ENCODE results near the gene DDX6. TPM values are rescaled to one million over a fixed set of nuclear protein-coding genes. Genes with fewer than 3 reads are reported as not detected.
"Not testable (repeated sequence)": the region's sequence is repeated elsewhere in the genome, so short reads cannot be mapped to it uniquely, and the experiment has no call there.

The DDX6 gene
- total and polyA plus RNA-seq, 2 donors (not counting 3 experiments of a cell fraction or from before 2014, with no cell fraction given): 19.1 to 138 TPM

GRCh38 chr11:118827118-118827517, 36.2 kb upstream of the DDX6 start:
- intact Hi-C loops (cut with micrococcal nuclease) (no loop called here), dilution Hi-C loops (cut with MboI; ENCODE audit: extremely low pct_ligation_motif_present, low sequenced_read_pairs) (no loop called here)
- no peaks in the 10 kb centered on the region for H3K9me1 ChIP-seq (replicated peaks; ENCODE audit: control insufficient read depth, extremely low read depth, insufficient read depth, low read length)
- no peaks in the 10 kb centered on the region for H3K4me1 ChIP-seq (ENCODE audit: control insufficient read depth, extremely low read depth, insufficient read depth, low read length)
- H3K9me3 ChIP-seq (replicated peaks; ENCODE audit: control insufficient read depth, insufficient read depth, low read length): no peaks in the 10 kb centered on the region
- no peaks in the 10 kb centered on the region for H3K36me3 ChIP-seq (ENCODE audit: control insufficient read depth in 2 of 2, extremely low read depth in 1 of 2, insufficient read depth in 2 of 2, low read length in 2 of 2)
- no peaks in the 10 kb centered on the region for H4K20me1 ChIP-seq (replicated peaks; ENCODE audit: control insufficient read depth, extremely low read depth, insufficient read depth, low read length)
- H3K27me3 ChIP-seq (ENCODE audit: control insufficient read depth in 2 of 2, insufficient read depth in 2 of 2, low read length in 2 of 2): peaks cover 1 to 3% of the 10 kb centered on the region in 2 experiments
- CTCF ChIA-PET: no interaction called here
- no peak for FAIRE-seq
- no TSS peak for BruUV-seq (replicated peaks)
- TF ChIP-seq EZH2 (IDR thresholded peaks at IDR 0.05; ENCODE audit: borderline replicate concordance, low read depth, low read length, severe bottlenecking) (no peak), MYC (IDR thresholded peaks at IDR 0.05; ENCODE audit: low read depth, low read length) (no peak), CTCF (IDR thresholded peaks at IDR 0.05; ENCODE audit: extremely low read depth in 1 of 2, insufficient read depth in 1 of 2, low read depth in 1 of 2, low read length in 2 of 2) (no peak), POLR2AphosphoS5 (IDR thresholded peaks at IDR 0.05; ENCODE audit: insufficient read depth, low read depth, low read length) (no peak), MAX (IDR thresholded peaks at IDR 0.05; ENCODE audit: insufficient read depth, insufficient read length) (no peak), JUN (IDR thresholded peaks at IDR 0.05; ENCODE audit: borderline replicate concordance, insufficient read depth, insufficient read length, low read depth) (no peak), POLR2A (IDR thresholded peaks at IDR 0.05; ENCODE audit: low read depth, low read length) (no peak), GATA2 (IDR thresholded peaks at IDR 0.05; ENCODE audit: insufficient read depth, insufficient read length, low read depth, low read length) (no peak), FOS (IDR thresholded peaks at IDR 0.05; ENCODE audit: borderline replicate concordance, insufficient read depth, low read length) (no peak)
- no peak overlapping the region for H3K27ac ChIP-seq (ENCODE audit: insufficient read depth, low read depth, low read length)
- H3K4me2 ChIP-seq (ENCODE audit: insufficient read depth, low read length): no peak overlapping the region
- no peak overlapping the region for H3K4me3 ChIP-seq (replicated peaks in 1 of 3; ENCODE audit: insufficient read depth in 1 of 3, low read depth in 1 of 3, low read length in 3 of 3)
- H2AFZ ChIP-seq (ENCODE audit: low read depth, low read length): no peak overlapping the region
- H3K79me2 ChIP-seq (ENCODE audit: control insufficient read depth, insufficient read depth, low read length): no peaks in the 10 kb centered on the region
- H3K9ac ChIP-seq (replicated peaks; ENCODE audit: extremely low read depth, insufficient read depth, low read length): no peak overlapping the region
- POLR2A ChIA-PET: interaction anchor here (0.7 kb wide), 1 partner anchor 18 kb away, joined by 4 read pairs; no protein-coding TSS in a partner anchor
- no peak for DNase-seq (ENCODE audit: low read depth, low spot score)

GRCh38 chr11:118822936-118823510, 32.1 kb upstream of the DDX6 start:
- dilution Hi-C loops (cut with MboI; ENCODE audit: extremely low pct_ligation_motif_present, low sequenced_read_pairs): not testable (repeated sequence)

More at GRCh38 chr11:118822936-118823510, 32.1 kb upstream of the DDX6 start:
- H3K27ac ChIP-seq (ENCODE audit: insufficient read depth, low read depth, low read length); BruUV-seq (replicated peaks); H3K9me3 ChIP-seq (replicated peaks; ENCODE audit: control insufficient read depth, insufficient read depth, low read length); H3K79me2 ChIP-seq (ENCODE audit: control insufficient read depth, insufficient read depth, low read length); intact Hi-C loops (cut with micrococcal nuclease); H3K9ac ChIP-seq (replicated peaks; ENCODE audit: extremely low read depth, insufficient read depth, low read length); FAIRE-seq; H3K4me3 ChIP-seq (replicated peaks in 1 of 3; ENCODE audit: insufficient read depth in 1 of 3, low read depth in 1 of 3, low read length in 3 of 3); H3K4me1 ChIP-seq (ENCODE audit: control insufficient read depth, extremely low read depth, insufficient read depth, low read length); H3K27me3 ChIP-seq (ENCODE audit: control insufficient read depth in 2 of 2, insufficient read depth in 2 of 2, low read length in 2 of 2); H2AFZ ChIP-seq (ENCODE audit: low read depth, low read length); POLR2A ChIA-PET; DNase-seq (ENCODE audit: low read depth, low spot score); H3K9me1 ChIP-seq (replicated peaks; ENCODE audit: control insufficient read depth, extremely low read depth, insufficient read depth, low read length); H3K36me3 ChIP-seq (ENCODE audit: control insufficient read depth in 2 of 2, extremely low read depth in 1 of 2, insufficient read depth in 2 of 2, low read length in 2 of 2); H4K20me1 ChIP-seq (replicated peaks; ENCODE audit: control insufficient read depth, extremely low read depth, insufficient read depth, low read length); H3K4me2 ChIP-seq (ENCODE audit: insufficient read depth, low read length): not testable (repeated sequence)
- CTCF ChIA-PET: interaction anchor here (1.0 kb wide), 1 partner anchor 133 kb away, joined by 3 read pairs; no protein-coding TSS in a partner anchor
